ENCODE data around the gene BATF. TPM values are rescaled to one million over a fixed set of nuclear protein-coding genes. Genes with fewer than 3 reads are reported as not detected.

The BATF gene
- total RNA-seq, 1 experiment from 2014 or later, result not detected

DNA sequence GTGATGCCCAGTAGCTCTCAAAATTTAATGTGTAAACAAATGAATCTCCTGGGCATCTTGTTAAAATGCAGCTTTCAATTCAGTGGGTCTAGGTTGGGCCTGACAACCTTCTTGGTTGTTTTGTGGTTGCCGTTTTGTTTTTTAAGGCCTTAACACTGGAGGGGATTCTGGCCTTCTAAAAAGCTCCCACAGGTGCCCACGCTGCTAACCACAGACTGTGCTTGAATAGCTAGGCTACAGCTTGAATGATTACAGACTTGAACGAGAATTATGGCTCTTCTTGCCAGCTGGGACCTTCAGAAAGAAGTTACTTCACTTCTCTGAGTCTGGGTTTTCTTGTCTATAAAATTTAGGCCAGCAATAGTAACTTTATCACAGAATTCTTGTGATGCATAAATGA lies 54.8 kb downstream of the BATF start:
- H3K9me3 ChIP-seq (ENCODE audit: low read length), result no peaks in the 10 kb centered on the region
- DNase-seq, result peak; percentile 78
- no peaks in the 10 kb centered on the region for H3K27me3 ChIP-seq (ENCODE audit: low read length)
- no peak overlapping the region for H2AFZ ChIP-seq (ENCODE audit: low read length)
- H3K4me2 ChIP-seq (ENCODE audit: low read depth, low read length, poor library complexity, severe bottlenecking), result peak overlapping the region; percentile 61
- peak overlapping the region; percentile 19 for H3K4me3 ChIP-seq (ENCODE audit: low read length)
- peak overlapping the region; percentile 13; the same call in 1 of the 2 replicates for H3K27ac ChIP-seq (ENCODE audit: low read length)
- H3K79me2 ChIP-seq (ENCODE audit: low read length), result no peaks in the 10 kb centered on the region
- H3K9me2 ChIP-seq (replicated peaks; ENCODE audit: insufficient read depth, low read length), result no peaks in the 10 kb centered on the region
- peak overlapping the region; percentile 1 for H3K9ac ChIP-seq (ENCODE audit: low read length)
- H4K20me1 ChIP-seq (ENCODE audit: insufficient read depth, low read depth, low read length), result no peaks in the 10 kb centered on the region
- peaks cover 22% of the 10 kb centered on the region for H3K4me1 ChIP-seq (ENCODE audit: low read length)
- H3K36me3 ChIP-seq (ENCODE audit: insufficient read depth, low read length), result no peaks in the 10 kb centered on the region

DNA sequence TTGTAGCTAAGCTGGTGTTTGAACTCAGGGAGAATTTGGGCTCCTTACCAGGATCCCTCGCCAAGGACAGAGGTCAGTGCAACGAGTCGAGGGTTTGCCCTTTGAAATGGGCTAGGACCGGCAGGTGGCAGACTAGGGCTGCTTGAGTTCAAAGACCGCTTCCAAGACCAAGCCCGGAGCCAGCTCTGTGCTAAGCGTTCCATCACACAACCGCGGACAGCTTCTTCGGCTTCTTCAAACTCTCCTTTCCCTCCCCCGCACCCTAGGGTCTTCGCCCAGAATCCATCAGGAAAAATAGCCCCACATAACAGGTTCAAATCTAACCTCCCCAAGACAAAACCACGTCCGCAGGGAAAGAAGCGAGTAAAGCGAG lies 55.4 kb downstream of the BATF start:
- H3K9me3 ChIP-seq (ENCODE audit: low read length), result no peaks in the 10 kb centered on the region
- H3K4me2 ChIP-seq (ENCODE audit: low read depth, low read length, poor library complexity, severe bottlenecking), result peak overlapping the region; percentile 61
- DNase-seq, result peak; percentile 93
- no peaks in the 10 kb centered on the region for H4K20me1 ChIP-seq (ENCODE audit: insufficient read depth, low read depth, low read length)
- H3K79me2 ChIP-seq (ENCODE audit: low read length), result no peaks in the 10 kb centered on the region
- H3K9ac ChIP-seq (ENCODE audit: low read length), result peak overlapping the region; percentile 1
- H3K9me2 ChIP-seq (replicated peaks; ENCODE audit: insufficient read depth, low read length), result no peaks in the 10 kb centered on the region
- H3K4me3 ChIP-seq (ENCODE audit: low read length), result peak overlapping the region; percentile 36; the same call in 1 of the 2 replicates
- no peaks in the 10 kb centered on the region for H3K36me3 ChIP-seq (ENCODE audit: insufficient read depth, low read length)
- no peak overlapping the region for H2AFZ ChIP-seq (ENCODE audit: low read length)
- H3K27ac ChIP-seq (ENCODE audit: low read length), result peak overlapping the region; percentile 13; the same call in 1 of the 2 replicates
- peaks cover 22% of the 10 kb centered on the region for H3K4me1 ChIP-seq (ENCODE audit: low read length)
- H3K27me3 ChIP-seq (ENCODE audit: low read length), result no peaks in the 10 kb centered on the region

DNA sequence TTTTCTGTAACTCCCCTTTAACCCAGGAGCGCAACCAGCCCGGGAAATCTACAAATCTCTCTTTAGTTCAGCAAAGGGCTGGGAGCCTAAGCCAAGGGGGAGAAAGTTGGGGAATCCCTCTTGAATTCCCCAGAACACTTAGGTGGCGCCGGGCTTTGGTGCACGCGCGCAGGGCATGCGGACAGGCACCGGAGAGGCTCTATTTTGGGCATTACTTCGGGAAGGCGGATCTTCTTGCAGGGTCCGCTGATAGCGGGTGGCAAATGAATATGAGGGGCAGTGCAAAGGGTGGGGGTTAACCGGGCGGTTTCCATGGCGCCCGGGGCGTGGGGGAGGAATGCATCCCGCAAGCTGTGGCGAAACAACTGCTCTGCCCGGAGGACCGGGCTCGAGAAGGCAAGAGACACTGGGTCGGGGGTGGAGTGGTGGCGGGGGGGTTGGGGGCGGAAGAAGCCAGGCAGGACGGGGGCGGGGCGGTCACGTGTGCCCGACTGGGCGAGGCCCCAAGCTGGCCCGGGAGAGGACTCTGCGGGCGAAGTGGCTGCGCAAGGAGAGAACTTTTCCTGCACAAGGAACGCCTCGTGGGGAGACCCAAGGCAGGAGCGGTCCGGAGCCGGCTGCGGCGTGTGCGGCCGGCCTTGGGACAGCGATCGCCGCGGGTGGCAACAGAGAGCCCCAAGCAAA lies 56.0 kb downstream of the BATF start, which contains the start of gene FLVCR2:
Gene FLVCR2 (plus strand): TSS at position 519 of the 684 bp plus-strand sequence. CDS start 353 bp downstream, outside the sequence.
- H3K27me3 ChIP-seq (ENCODE audit: low read length), result no peaks in the 10 kb centered on the region
- H3K4me2 ChIP-seq (ENCODE audit: low read depth, low read length, poor library complexity, severe bottlenecking), result peak within 1 kb of the TSS; percentile 61
- H4K20me1 ChIP-seq (ENCODE audit: insufficient read depth, low read depth, low read length), result no peaks in the 10 kb centered on the region
- H3K9ac ChIP-seq (ENCODE audit: low read length), result peak within 1 kb of the TSS; percentile 1
- H3K36me3 ChIP-seq (ENCODE audit: insufficient read depth, low read length), result no peaks in the 10 kb centered on the region
- peaks cover 22% of the 10 kb centered on the region for H3K4me1 ChIP-seq (ENCODE audit: low read length)
- H2AFZ ChIP-seq (ENCODE audit: low read length), result no peak within 1 kb of the TSS
- no peaks in the 10 kb centered on the region for H3K9me3 ChIP-seq (ENCODE audit: low read length)
- H3K9me2 ChIP-seq (replicated peaks; ENCODE audit: insufficient read depth, low read length), result no peaks in the 10 kb centered on the region
- H3K79me2 ChIP-seq (ENCODE audit: low read length), result no peaks in the 10 kb centered on the region
- DNase-seq, result no peak
- H3K4me3 ChIP-seq (ENCODE audit: low read length), result peak within 1 kb of the TSS; percentile 36
- H3K27ac ChIP-seq (ENCODE audit: low read length), result peak within 1 kb of the TSS; percentile 13; the same call in 1 of the 2 replicates

DNA sequence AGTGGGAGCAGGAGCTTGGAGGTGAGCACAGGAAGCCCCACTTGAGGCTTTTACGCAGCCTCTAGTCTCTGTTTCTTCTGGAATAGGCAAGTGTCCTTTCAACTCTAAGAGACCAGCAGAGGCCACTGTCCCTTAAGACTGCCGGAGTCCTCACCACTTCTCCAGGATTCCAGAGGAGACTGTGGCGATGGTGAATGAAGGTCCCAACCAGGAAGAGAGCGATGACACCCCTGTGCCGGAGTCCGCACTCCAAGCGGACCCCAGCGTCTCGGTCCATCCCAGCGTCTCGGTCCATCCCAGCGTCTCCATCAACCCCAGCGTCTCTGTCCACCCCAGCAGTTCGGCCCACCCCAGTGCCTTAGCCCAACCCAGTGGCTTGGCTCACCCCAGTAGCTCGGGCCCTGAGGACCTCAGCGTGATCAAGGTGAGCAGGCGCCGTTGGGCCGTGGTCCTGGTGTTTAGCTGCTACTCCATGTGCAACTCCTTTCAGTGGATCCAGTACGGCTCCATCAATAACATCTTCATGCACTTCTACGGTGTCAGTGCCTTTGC lies 56.6 kb downstream of the BATF start:
- Histone ChIP-seq H3K4me3 (ENCODE audit: low read length) (no peak overlapping the region), H3K4me2 (ENCODE audit: low read depth, low read length, poor library complexity, severe bottlenecking) (no peak overlapping the region), H3K9me3 (ENCODE audit: low read length) (no peaks in the 10 kb centered on the region), H3K36me3 (ENCODE audit: insufficient read depth, low read length) (no peaks in the 10 kb centered on the region), H2AFZ (ENCODE audit: low read length) (no peak overlapping the region), H3K27ac (ENCODE audit: low read length) (no peak overlapping the region), H3K27me3 (ENCODE audit: low read length) (no peaks in the 10 kb centered on the region), H4K20me1 (ENCODE audit: insufficient read depth, low read depth, low read length) (no peaks in the 10 kb centered on the region), H3K4me1 (ENCODE audit: low read length) (peaks cover 22% of the 10 kb centered on the region), H3K9ac (ENCODE audit: low read length) (no peak overlapping the region), H3K9me2 (replicated peaks; ENCODE audit: insufficient read depth, low read length) (no peaks in the 10 kb centered on the region), H3K79me2 (ENCODE audit: low read length) (no peaks in the 10 kb centered on the region)
- DNase-seq, result no peak

DNA sequence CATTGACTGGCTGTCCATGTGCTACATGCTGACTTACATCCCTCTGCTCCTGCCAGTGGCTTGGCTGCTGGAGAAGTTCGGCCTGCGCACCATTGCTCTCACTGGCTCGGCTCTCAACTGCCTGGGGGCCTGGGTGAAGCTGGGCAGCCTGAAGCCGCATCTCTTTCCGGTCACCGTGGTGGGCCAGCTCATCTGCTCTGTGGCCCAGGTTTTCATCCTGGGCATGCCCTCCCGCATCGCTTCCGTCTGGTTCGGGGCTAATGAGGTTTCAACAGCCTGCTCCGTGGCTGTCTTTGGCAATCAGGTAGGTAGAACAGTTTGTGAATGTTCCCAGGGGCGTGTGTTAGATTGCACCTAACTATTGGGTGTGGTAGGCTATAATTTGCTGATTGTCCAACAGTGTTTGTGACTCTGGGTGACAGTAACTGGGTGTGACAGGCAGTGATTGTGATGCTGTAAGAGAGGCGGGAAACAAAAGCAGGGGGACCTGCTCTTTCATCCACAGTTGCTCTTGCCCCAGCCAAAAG lies 57.1 kb downstream of the BATF start:
- no peaks in the 10 kb centered on the region for H3K27me3 ChIP-seq (ENCODE audit: low read length)
- H4K20me1 ChIP-seq (ENCODE audit: insufficient read depth, low read depth, low read length), result no peaks in the 10 kb centered on the region
- H3K9me3 ChIP-seq (ENCODE audit: low read length), result no peaks in the 10 kb centered on the region
- H3K9me2 ChIP-seq (replicated peaks; ENCODE audit: insufficient read depth, low read length), result no peaks in the 10 kb centered on the region
- DNase-seq, result no peak
- H3K4me1 ChIP-seq (ENCODE audit: low read length), result peaks cover 22% of the 10 kb centered on the region
- H3K36me3 ChIP-seq (ENCODE audit: insufficient read depth, low read length), result no peaks in the 10 kb centered on the region
- H3K4me2 ChIP-seq (ENCODE audit: low read depth, low read length, poor library complexity, severe bottlenecking), result no peak overlapping the region
- no peak overlapping the region for H3K27ac ChIP-seq (ENCODE audit: low read length)
- no peak overlapping the region for H2AFZ ChIP-seq (ENCODE audit: low read length)
- H3K9ac ChIP-seq (ENCODE audit: low read length), result no peak overlapping the region
- H3K79me2 ChIP-seq (ENCODE audit: low read length), result no peaks in the 10 kb centered on the region
- H3K4me3 ChIP-seq (ENCODE audit: low read length), result no peak overlapping the region

DNA sequence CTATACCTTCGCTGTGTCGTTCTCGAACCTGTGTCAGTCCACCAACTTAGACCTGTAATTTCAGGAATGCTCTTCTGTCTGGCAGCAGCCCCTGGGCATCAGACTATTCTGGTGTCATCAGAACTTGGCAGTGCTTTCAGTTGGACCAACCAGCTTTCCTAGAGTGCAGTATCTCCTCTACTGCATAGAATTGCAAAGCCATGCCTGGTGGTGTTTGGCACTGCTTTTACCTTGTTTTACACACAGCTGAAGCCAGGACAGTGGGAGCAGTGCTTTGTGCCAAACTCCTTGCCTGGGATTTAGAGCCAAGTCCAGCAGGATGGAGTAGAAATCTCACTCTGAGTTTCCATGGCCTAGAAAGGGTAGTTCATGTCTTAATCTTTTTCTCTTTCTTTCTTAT lies 57.6 kb downstream of the BATF start:
- no peaks in the 10 kb centered on the region for H4K20me1 ChIP-seq (ENCODE audit: insufficient read depth, low read depth, low read length)
- no peaks in the 10 kb centered on the region for H3K9me2 ChIP-seq (replicated peaks; ENCODE audit: insufficient read depth, low read length)
- no peak overlapping the region for H3K9ac ChIP-seq (ENCODE audit: low read length)
- no peaks in the 10 kb centered on the region for H3K27me3 ChIP-seq (ENCODE audit: low read length)
- no peak overlapping the region for H2AFZ ChIP-seq (ENCODE audit: low read length)
- H3K79me2 ChIP-seq (ENCODE audit: low read length), result no peaks in the 10 kb centered on the region
- no peak for DNase-seq
- H3K36me3 ChIP-seq (ENCODE audit: insufficient read depth, low read length), result no peaks in the 10 kb centered on the region
- H3K4me1 ChIP-seq (ENCODE audit: low read length), result peaks cover 22% of the 10 kb centered on the region
- no peak overlapping the region for H3K27ac ChIP-seq (ENCODE audit: low read length)
- no peaks in the 10 kb centered on the region for H3K9me3 ChIP-seq (ENCODE audit: low read length)
- no peak overlapping the region for H3K4me3 ChIP-seq (ENCODE audit: low read length)
- H3K4me2 ChIP-seq (ENCODE audit: low read depth, low read length, poor library complexity, severe bottlenecking), result no peak overlapping the region

DNA sequence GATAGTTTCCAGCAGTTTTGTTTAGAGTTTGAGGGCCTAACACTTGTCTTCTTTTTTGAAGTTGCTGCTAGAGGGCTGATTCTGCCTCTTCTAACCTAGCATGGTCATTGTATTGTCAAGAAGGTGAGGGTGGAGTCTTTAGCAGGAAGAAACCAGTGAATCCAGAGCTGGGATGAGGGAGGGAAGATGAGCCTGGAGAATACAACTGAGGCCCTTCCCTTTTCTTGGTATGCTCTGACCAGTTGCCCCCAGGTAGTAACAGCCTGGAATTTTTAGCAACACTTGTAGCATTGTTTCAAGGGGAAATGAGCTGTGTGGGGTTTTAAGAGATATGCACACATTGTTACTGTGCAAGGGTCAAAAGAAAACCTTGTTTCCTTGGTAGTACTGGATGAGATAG lies 65.1 kb downstream of the BATF start:
- H3K27ac ChIP-seq (ENCODE audit: low read length), result no peak overlapping the region
- H3K79me2 ChIP-seq (ENCODE audit: low read length), result no peaks in the 10 kb centered on the region
- no peaks in the 10 kb centered on the region for H4K20me1 ChIP-seq (ENCODE audit: insufficient read depth, low read depth, low read length)
- no peak overlapping the region for H2AFZ ChIP-seq (ENCODE audit: low read length)
- H3K4me1 ChIP-seq (ENCODE audit: low read length), result peaks cover 24% of the 10 kb centered on the region
- H3K36me3 ChIP-seq (ENCODE audit: insufficient read depth, low read length), result no peaks in the 10 kb centered on the region
- H3K9me2 ChIP-seq (replicated peaks; ENCODE audit: insufficient read depth, low read length), result no peaks in the 10 kb centered on the region
- no peak for DNase-seq
- 0 out of 2 replicates have a peak, but pooled peaks cover 3% of the 10 kb centered on the region for H3K27me3 ChIP-seq (ENCODE audit: low read length)
- no peak overlapping the region for H3K9ac ChIP-seq (ENCODE audit: low read length)
- H3K4me2 ChIP-seq (ENCODE audit: low read depth, low read length, poor library complexity, severe bottlenecking), result peak overlapping the region; percentile 18
- no peak overlapping the region for H3K4me3 ChIP-seq (ENCODE audit: low read length)
- no peaks in the 10 kb centered on the region; the same call in 1 of the 2 replicates for H3K9me3 ChIP-seq (ENCODE audit: low read length)

DNA sequence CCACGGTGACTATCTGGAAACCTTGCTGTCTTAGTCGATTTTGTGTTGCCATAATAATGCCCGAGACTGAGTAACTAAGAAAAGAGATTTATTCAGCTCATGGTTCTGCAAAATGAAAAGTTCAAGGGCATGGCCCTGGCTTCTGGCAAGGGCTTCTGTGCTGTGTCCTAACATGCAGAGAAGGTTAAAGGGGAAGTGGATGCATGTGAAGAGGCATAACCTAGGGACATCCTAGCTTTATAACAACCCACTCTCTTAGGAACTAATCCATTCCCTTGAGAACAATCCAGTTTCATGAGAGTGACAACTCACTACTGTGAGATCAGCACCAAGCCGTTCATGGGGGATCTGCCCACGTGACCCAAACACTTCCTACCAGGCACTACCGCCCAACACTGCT lies 67.7 kb downstream of the BATF start:
- Histone ChIP-seq H3K4me1 (ENCODE audit: low read length) (peaks cover 24% of the 10 kb centered on the region), H3K9ac (ENCODE audit: low read length) (no peak overlapping the region), H3K9me3 (ENCODE audit: low read length) (no peaks in the 10 kb centered on the region; the same call in 1 of the 2 replicates), H3K4me3 (ENCODE audit: low read length) (no peak overlapping the region), H2AFZ (ENCODE audit: low read length) (no peak overlapping the region), H3K79me2 (ENCODE audit: low read length) (no peaks in the 10 kb centered on the region), H3K4me2 (ENCODE audit: low read depth, low read length, poor library complexity, severe bottlenecking) (no peak overlapping the region), H3K9me2 (replicated peaks; ENCODE audit: insufficient read depth, low read length) (no peaks in the 10 kb centered on the region), H3K27ac (ENCODE audit: low read length) (no peak overlapping the region), H4K20me1 (ENCODE audit: insufficient read depth, low read depth, low read length) (no peaks in the 10 kb centered on the region), H3K36me3 (ENCODE audit: insufficient read depth, low read length) (no peaks in the 10 kb centered on the region), H3K27me3 (ENCODE audit: low read length) (0 out of 2 replicates have a peak, but pooled peaks cover 3% of the 10 kb centered on the region)
- DNase-seq, result no peak
